ENCODE data around the gene PDE6B.
"Not testable (repeated sequence)": the region's sequence is repeated elsewhere in the genome, so short reads cannot be mapped to it uniquely, and the experiment has no call there.

The PDE6B gene

GRCh38 chr4:658681-659667 is 33.6 kb downstream of the PDE6B start:
- no peak for DNase-seq

GRCh38 chr4:659851-660250 is 34.5 kb downstream of the PDE6B start:
- DNase-seq, result no peak

GRCh38 chr4:660401-660800 is 35.0 kb downstream of the PDE6B start:
- DNase-seq, result no peak

- no peak for DNase-seq
Observed at GRCh38 chr4:661231-661630, 35.9 kb downstream of the PDE6B start.

GRCh38 chr4:661881-662761 is 36.7 kb downstream of the PDE6B start:
- DNase-seq, result no peak

- peak in 1 of 6 experiments; percentile 41 for DNase-seq
Observed at GRCh38 chr4:663046-663437, 37.7 kb downstream of the PDE6B start.

- DNase-seq, result peak; percentile 47 to 77 (median 64)
Observed at GRCh38 chr4:663438-664428, 38.4 kb downstream of the PDE6B start.

GRCh38 chr4:664713-665231 is 39.4 kb downstream of the PDE6B start:
- DNase-seq, result no peak

GRCh38 chr4:665381-665750 is 40.0 kb downstream of the PDE6B start:
- DNase-seq, result no peak

GRCh38 chr4:665751-666435 is 40.5 kb downstream of the PDE6B start:
- DNase-seq, result no peak

- no peak for DNase-seq
Observed at GRCh38 chr4:666436-666810, 41.0 kb downstream of the PDE6B start.

GRCh38 chr4:666822-667544 is 41.6 kb downstream of the PDE6B start:
- no peak for DNase-seq

- DNase-seq, result no peak
Observed at GRCh38 chr4:667545-667925, 42.2 kb downstream of the PDE6B start.

- DNase-seq, result not testable (repeated sequence)
Observed at GRCh38 chr4:668219-668618, 42.8 kb downstream of the PDE6B start.

GRCh38 chr4:669806-670559 is 44.6 kb downstream of the PDE6B start:
- DNase-seq, result not testable (repeated sequence)

GRCh38 chr4:671769-672168 is 46.4 kb downstream of the PDE6B start:
- no peak for DNase-seq

- peak in 1 of 6 experiments; percentile 46 for DNase-seq
Observed at GRCh38 chr4:673349-674091, 48.1 kb downstream of the PDE6B start.

GRCh38 chr4:674172-675035 is 49.0 kb downstream of the PDE6B start, which contains the start of the genes ATP5ME and MYL5:
Gene ATP5ME (minus strand): TSS chr4:674276. CDS start chr4:674247, 29 bp downstream.
Gene MYL5 (plus strand): TSS chr4:674542. CDS start chr4:678027, 3,485 bp downstream.
- peak; percentile 97 to 98 (median 98) for DNase-seq

All from stimulated activated naive CD4-positive, alpha-beta T cell (primary cell).